Islet precursor cell (in vitro differentiated cells): ENCODE measurements around the gene LNX2.
A peak's percentile ranks its signal among the peaks of the same experiment; 100 is the strongest.
"Not testable (repeated sequence)": the region's sequence is repeated elsewhere in the genome, so short reads cannot be mapped to it uniquely, and the experiment has no call there.

Experiments used
- DNase-seq: peaks from one replicate; pipeline ENCODE4 v3.0.0-alpha.2; 2018

Gene LNX2

GRCh38 chr13:27636589-27637288, 16.4 kb upstream of the LNX2 start:
- DNase-seq, result no peak

DNA sequence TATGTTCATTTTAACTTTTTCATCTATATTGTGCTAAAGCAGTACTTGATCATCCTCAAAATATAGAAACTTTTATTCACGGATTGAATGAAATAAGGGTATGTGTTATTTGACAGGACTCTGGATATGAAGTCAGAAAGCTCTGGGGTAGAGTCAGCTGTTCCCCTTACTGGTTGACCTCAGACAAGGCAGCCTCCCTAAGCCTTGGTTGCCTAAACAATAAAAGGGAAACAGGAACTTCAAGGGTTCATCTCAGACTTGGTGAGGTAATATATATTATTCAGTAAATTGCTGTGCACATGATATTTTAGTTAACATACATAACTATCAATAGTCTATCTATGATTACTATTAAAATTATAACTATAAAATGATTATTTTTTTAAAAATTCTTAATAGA, 14.9 kb upstream of the LNX2 start:
- DNase-seq, result no peak

DNA sequence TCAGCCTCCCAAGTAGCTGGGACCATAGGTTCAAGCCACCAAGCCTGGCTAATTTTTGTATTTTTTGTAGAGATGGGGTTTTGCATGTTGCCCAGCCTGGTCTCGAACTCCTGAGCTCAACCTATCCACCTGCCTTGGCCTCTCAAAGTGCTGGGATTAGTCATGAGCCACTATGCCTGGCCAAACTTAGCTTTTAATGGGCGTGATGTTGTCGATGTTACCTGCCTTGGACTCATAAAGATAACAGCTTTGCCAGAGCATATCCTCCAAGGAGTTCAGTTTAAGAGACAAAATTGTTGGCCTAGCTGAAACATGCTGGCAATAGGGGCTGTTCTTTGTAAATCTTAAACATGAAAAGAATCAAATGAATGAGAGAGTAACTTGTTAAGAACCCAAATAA, 14.5 kb upstream of the LNX2 start:
- DNase-seq, result no peak

DNA sequence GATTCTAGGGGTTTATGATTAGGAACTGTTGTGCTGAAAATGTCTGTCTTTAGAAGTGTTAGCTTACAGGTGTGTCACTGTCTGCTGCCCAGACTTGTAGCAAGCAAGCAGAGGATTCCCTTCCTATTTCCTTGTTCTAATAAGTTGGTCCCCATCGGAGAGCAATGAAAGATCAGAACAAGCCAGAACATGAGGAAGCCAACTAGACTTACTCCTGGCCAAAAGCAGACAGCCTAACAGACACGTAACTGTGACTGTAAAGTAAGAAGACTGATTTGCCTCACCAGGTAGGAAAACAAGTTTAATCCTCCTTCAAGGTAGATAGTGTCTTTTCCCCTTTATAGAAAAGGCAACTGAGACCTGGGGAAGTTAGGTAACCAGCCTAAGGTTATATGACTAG, 13.9 kb upstream of the LNX2 start:
- DNase-seq, result no peak

DNA sequence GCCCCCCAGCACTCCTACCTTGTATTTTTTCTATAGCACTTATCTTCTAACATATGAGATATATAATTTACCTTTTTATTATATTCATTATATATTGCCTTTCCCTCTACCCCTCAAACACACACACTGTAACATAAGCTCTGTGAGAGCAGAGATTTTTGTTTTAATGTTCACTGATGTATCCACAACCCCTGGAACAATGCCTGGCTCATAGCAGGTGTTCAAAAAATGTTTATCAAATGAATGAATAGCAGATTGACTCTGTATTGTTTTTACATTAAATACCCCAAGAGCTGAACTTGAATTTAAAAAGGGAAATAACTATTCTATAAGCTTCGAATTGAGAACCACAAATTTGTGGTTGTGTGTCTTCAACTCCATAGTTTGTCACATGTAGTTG, 12.3 kb upstream of the LNX2 start:
- DNase-seq, result no peak

DNA sequence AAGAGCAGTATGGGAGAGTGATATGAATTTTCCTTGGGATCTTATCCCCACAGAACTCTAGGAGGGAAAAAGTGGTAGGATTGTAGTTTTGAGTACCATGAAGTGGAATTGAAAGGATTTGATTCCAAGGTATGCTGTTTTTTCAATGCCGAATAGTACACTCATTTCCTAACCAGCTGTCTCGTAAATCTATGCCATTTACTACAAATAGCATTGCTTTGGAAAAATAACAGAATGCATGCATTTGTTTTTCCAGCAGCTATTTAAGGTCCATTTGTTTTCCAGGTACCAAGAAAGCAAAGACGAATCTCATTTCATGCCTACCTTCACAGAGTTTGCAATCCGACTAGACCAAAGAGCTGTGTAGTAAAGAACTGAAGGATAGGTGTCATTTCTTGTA, 11.9 kb upstream of the LNX2 start:
- DNase-seq, result no peak

GRCh38 chr13:27631665-27632064, 11.3 kb upstream of the LNX2 start:
- no peak for DNase-seq

- no peak for DNase-seq
These were observed 10.8 kb upstream of the LNX2 start for GRCh38 chr13:27631156-27631555.

DNA sequence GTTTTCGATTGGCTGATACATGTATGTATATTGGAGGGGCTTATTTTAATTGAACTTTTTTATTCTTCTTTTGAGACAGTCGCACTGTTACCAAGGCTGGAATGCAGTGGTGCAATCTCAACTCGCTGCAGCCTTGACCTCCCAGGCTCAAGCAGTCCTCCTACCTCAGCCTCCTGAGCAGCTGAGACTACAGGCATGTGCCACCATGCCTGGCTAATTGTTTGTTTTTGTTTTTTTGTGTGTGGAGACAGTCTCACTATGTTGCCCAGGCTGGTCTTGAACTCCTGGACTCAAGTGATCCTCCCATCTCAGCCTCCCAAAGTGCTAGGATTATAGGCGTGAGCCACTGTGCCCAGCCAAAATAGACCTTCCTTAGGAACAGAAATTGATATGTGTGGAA, 8.4 kb upstream of the LNX2 start:
- not testable (repeated sequence) for DNase-seq

DNA sequence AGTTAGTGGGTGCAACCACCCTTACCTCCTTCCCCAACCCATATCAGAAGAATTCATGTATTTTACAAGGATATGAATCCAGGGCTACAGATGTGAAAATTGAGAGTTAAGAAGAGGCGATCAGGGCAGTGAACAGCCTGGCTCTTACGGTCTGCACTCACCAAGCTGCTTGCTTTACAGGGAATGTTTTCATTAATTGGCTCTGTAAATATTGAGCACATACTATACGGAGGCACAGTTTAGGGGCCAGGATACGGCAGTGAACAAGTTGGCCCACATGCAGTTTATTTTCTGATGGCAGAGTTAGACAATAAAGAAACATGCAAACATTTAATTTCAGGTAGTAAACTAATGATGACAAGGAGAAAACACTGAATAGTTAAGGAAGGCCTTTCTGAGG, 7.8 kb upstream of the LNX2 start:
- DNase-seq, result no peak

DNA sequence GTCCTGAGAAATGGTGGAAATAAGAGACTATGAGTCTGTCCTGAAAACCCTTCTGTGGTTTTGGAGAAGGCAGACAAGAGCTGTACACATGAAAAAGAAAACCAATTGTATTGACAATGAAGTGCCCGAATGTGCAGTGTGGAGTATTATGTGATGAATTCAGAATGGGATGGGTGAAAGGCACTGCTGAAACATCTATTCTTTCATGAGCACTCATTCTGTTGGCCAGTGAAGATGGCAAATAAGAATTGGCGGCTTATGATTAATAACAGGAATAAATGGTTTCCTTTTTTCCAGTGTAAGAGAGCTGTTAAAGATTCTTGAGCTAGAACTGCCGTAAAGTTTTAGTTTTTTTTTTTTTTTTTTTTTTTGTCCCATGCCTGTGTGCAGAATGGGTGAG, 7.1 kb upstream of the LNX2 start:
- DNase-seq, result no peak

DNA sequence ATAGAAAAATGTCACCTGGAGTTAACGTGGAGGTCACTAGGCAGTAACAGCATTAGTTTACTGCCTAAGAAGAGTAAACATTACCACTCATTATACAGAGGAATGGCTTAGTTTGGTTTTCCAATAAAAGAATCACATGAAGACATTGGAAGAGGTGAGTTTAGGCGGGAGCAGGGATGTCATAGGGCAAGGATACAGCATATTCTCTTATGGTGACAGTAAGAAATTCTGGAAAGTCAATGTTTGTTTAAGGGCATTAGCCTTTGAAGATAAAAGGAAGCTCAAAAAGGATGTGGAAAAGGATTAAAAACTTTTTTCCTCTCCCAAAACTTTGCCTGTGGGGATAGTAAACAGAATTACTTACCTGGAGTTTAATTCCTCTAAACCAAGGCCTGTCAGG, 5.5 kb upstream of the LNX2 start:
- no peak for DNase-seq

GRCh38 chr13:27624071-27624470, 3.7 kb upstream of the LNX2 start:
- no peak for DNase-seq

DNA sequence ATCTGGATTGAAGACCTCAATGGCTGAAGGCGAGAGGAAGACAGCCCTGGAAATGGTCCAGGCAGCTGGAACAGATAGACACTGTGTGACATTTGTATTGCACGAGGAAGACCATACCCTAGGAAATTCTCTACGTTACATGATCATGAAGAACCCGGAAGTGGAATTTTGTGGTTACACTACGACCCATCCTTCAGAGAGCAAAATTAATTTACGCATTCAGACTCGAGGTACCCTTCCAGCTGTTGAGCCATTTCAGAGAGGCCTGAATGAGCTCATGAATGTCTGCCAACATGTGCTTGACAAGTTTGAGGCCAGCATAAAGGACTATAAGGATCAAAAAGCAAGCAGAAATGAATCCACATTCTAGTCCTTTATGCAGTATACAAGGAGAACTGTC, 2.6 kb upstream of the LNX2 start:
- DNase-seq, result no peak

GRCh38 chr13:27622102-27622820, 1.9 kb upstream of the LNX2 start:
- DNase-seq, result no peak

GRCh38 chr13:27621366-27622101, 1.2 kb upstream of the LNX2 start, which contains the start of gene POLR1D:
Gene POLR1D, plus strand, starts transcription at chr13:27621892. Its CDS starts 92 bp downstream, at chr13:27621984.
- peak; percentile 90 for DNase-seq

DNA sequence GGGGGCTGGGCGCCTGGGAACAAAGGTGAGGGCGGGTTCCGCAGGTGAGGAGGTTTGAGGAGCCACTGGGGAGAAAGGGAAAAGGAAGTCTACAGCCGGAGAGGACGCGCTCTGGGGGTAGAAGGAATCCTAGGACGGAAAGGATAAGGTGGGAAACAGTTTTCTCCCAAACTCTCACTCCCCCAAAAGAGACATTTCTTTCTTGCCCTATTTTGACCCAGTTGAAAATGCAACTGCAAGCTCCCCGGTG, 712 bp upstream of the LNX2 start:
- DNase-seq, result no peak

DNA sequence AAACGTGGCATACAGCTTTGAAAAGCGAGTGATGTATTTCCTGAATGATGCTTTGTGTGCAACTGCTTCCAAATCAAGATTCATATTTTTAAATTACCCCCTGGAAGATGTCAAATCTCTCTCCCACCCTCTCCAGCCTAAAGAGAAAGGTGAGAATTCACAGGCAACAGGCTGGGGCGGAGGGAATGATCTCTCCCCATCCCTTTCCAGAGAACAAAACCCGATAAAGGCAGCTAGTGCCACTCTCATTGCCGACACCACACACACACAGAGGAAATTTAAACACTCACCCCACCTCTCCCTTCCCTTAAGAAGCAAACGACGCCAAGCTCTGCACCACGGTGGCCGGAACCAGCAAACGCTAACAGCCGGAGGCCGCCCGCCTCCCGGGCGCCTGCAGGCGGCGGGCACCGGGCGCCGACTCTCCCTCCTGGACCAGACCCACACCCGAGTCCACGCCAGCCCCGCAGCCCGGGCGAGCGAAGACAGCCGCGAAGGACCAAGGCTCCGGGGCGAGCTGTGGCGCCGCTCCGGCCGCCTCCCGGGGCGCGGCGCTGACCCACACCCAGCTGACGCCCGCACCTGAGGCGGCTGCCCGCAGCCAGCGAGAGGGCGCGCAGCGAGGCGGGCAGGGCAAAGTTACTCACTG, 477 bp downstream of the LNX2 start:
- no peak for DNase-seq

GRCh38 chr13:27619093-27619727, 1.1 kb downstream of the LNX2 start:
- DNase-seq, result no peak

- no peak for DNase-seq
These were observed 2.4 kb downstream of the LNX2 start for GRCh38 chr13:27617881-27618321.

- no peak for DNase-seq
These were observed 6.7 kb downstream of the LNX2 start for GRCh38 chr13:27613628-27614027.

GRCh38 chr13:27607125-27607524, 13.2 kb downstream of the LNX2 start:
- DNase-seq, result no peak

GRCh38 chr13:27605610-27606200, 14.6 kb downstream of the LNX2 start:
- no peak for DNase-seq
